GM21717 (cell line): ENCODE measurements around the gene ACACB.

ENCODE experiments used
- ATAC-seq: cut with Tn5 transposase; IDR thresholded peaks from one replicate; pipeline ENCODE4 v1.9.1; 2021; ENCODE audit warnings: mild to moderate bottlenecking, moderate library complexity; ENCODE audit not compliant: unreplicated experiment

Gene ACACB

GRCh38 chr12:109109746-109110350 is 6.5 kb upstream of the ACACB start:
- no peak for ATAC-seq

GRCh38 chr12:109110988-109111495 is 5.3 kb upstream of the ACACB start:
- no peak for ATAC-seq

GRCh38 chr12:109112720-109113465 is 3.5 kb upstream of the ACACB start:
- no peak for ATAC-seq

GRCh38 chr12:109113661-109114321 is 2.6 kb upstream of the ACACB start:
- no peak for ATAC-seq

GRCh38 chr12:109114644-109115043 is 1.7 kb upstream of the ACACB start:
- no peak for ATAC-seq

GRCh38 chr12:109115404-109115757 is 1.0 kb upstream of the ACACB start:
- no peak for ATAC-seq

- ATAC-seq, result no peak
These were observed 193 bp downstream of the ACACB start for GRCh38 chr12:109116611-109116949.

- ATAC-seq, result no peak
These were observed 3.7 kb downstream of the ACACB start for GRCh38 chr12:109120095-109120494.

- no peak for ATAC-seq
These were observed 4.2 kb downstream of the ACACB start for GRCh38 chr12:109120557-109120956.

- no peak for ATAC-seq
These were observed 5.0 kb downstream of the ACACB start for GRCh38 chr12:109121346-109121880.

GRCh38 chr12:109124878-109125648 is 8.7 kb downstream of the ACACB start:
- no peak for ATAC-seq

- ATAC-seq, result no peak
These were observed 9.4 kb downstream of the ACACB start for GRCh38 chr12:109125791-109126190.

- no peak for ATAC-seq
These were observed 10.4 kb downstream of the ACACB start for GRCh38 chr12:109126784-109127183.

GRCh38 chr12:109127533-109128242 is 11.3 kb downstream of the ACACB start:
- ATAC-seq, result no peak

- ATAC-seq, result no peak
These were observed 14.1 kb downstream of the ACACB start for GRCh38 chr12:109130297-109131153.

GRCh38 chr12:109131154-109132050 is 15.0 kb downstream of the ACACB start:
- ATAC-seq, result no peak

- no peak for ATAC-seq
These were observed 18.0 kb downstream of the ACACB start for GRCh38 chr12:109134186-109134917.

GRCh38 chr12:109137055-109137454 is 20.7 kb downstream of the ACACB start:
- no peak for ATAC-seq
